DND-41 (cell line): ENCODE results near the gene DHRS9.

ENCODE experiments used
- CTCF ChIP-seq: IDR thresholded peaks from 2 replicates; pipeline ENCODE4 v1.5.1; 2012; ENCODE audit warnings: borderline replicate concordance, low read length, moderate library complexity, mild to moderate bottlenecking; ENCODE audit not compliant: poor library complexity, severe bottlenecking; ENCODE audit errors: extremely low read depth
- EZH2 ChIP-seq: IDR thresholded peaks from 3 replicates; pipeline ENCODE4 v1.6.1; 2012; ENCODE audit warnings: borderline replicate concordance, low read depth, mild to moderate bottlenecking, moderate library complexity, low read length, inconsistent platforms; ENCODE audit not compliant: severe bottlenecking

GRCh38 chr2:169072163-169072925, 3.0 kb downstream of the DHRS9 start:
- TF ChIP-seq CTCF (no peak), EZH2 (no peak)
